Trophoblast cell (in vitro differentiated cells and primary cell): ENCODE measurements around the gene CALHM5.

ENCODE experiments used
- DNase-seq, 2 donors: peaks; one replicate each; pipeline ENCODE4 v3.0.0-alpha.2; 2016
- H2AFZ ChIP-seq: 2 replicates; pipeline ENCODE4 v1.6.1; 2013; ENCODE audit warnings: low read length, moderate library complexity, mild to moderate bottlenecking; ENCODE audit not compliant: insufficient read depth, poor library complexity
- H2AK5ac ChIP-seq: 2 replicates; pipeline ENCODE4 v1.6.1; 2013; ENCODE audit warnings: mild to moderate bottlenecking, low read length
- H2BK120ac ChIP-seq: 2 replicates; pipeline ENCODE4 v1.6.1; 2013; ENCODE audit warnings: low read length, mild to moderate bottlenecking, moderate library complexity; ENCODE audit not compliant: insufficient read depth, poor library complexity
- H2BK12ac ChIP-seq: 2 replicates; pipeline ENCODE4 v1.6.1; 2013; ENCODE audit warnings: mild to moderate bottlenecking, low read length, moderate library complexity
- H2BK5ac ChIP-seq: 2 replicates; pipeline ENCODE4 v1.6.1; 2013; ENCODE audit warnings: low read length, low read depth, moderate library complexity, mild to moderate bottlenecking; ENCODE audit not compliant: poor library complexity
- H3K14ac ChIP-seq: 2 replicates; pipeline ENCODE4 v1.6.1; 2013; ENCODE audit warnings: mild to moderate bottlenecking, low read length
- H3K18ac ChIP-seq: 2 replicates; pipeline ENCODE4 v1.6.1; 2013; ENCODE audit warnings: mild to moderate bottlenecking, low read length
- H3K23ac ChIP-seq: 2 replicates; pipeline ENCODE4 v1.6.1; 2013; ENCODE audit warnings: low read length
- H3K27ac ChIP-seq: 2 replicates; pipeline ENCODE4 v1.5.1; 2013; ENCODE audit warnings: low read depth, mild to moderate bottlenecking, inconsistent platforms, low read length, moderate library complexity
- H3K27me3 ChIP-seq: 2 replicates; pipeline ENCODE4 v1.6.1; 2013; ENCODE audit warnings: inconsistent platforms, mild to moderate bottlenecking, low read length, moderate library complexity; ENCODE audit not compliant: insufficient read depth
- H3K36me3 ChIP-seq, 2 experiments: 1 replicate in 1 of 2; 2 replicates in 1 of 2; pipeline ENCODE4 v1.6.1; 2013; ENCODE audit warnings: low read length in 2 of 2, mild to moderate bottlenecking in 2 of 2, moderate library complexity in 1 of 2; ENCODE audit not compliant: insufficient read depth in 2 of 2, control insufficient read depth in 1 of 2
- H3K4ac ChIP-seq: 2 replicates; pipeline ENCODE4 v1.6.1; 2013; ENCODE audit warnings: low read depth, mild to moderate bottlenecking, low read length, moderate library complexity
- H3K4me1 ChIP-seq, 2 experiments: 1 replicate in 1 of 2; 2 replicates in 1 of 2; pipeline ENCODE4 v1.6.1; 2013; ENCODE audit warnings: low read length in 2 of 2, mild to moderate bottlenecking in 2 of 2, moderate library complexity in 1 of 2; ENCODE audit not compliant: insufficient read depth in 2 of 2, control insufficient read depth in 1 of 2
- H3K4me2 ChIP-seq: 2 replicates; pipeline ENCODE4 v1.6.1; 2013; ENCODE audit warnings: inconsistent platforms, mild to moderate bottlenecking, low read length, moderate library complexity
- H3K4me3 ChIP-seq: 2 replicates; pipeline ENCODE4 v1.5.1; 2013; ENCODE audit warnings: mild to moderate bottlenecking, low read depth, low read length, inconsistent platforms
- H3K79me1 ChIP-seq: one replicate; pipeline ENCODE4 v1.6.1; 2013; ENCODE audit warnings: low read length
- H3K79me2 ChIP-seq: 2 replicates; pipeline ENCODE4 v1.6.1; 2013; ENCODE audit warnings: low read length, mild to moderate bottlenecking; ENCODE audit not compliant: control insufficient read depth, insufficient read depth, poor library complexity
- H3K9ac ChIP-seq: 2 replicates; pipeline ENCODE4 v1.6.1; 2013; ENCODE audit warnings: mild to moderate bottlenecking, low read length
- H3K9me3 ChIP-seq: 2 replicates; pipeline ENCODE4 v1.6.1; 2013; ENCODE audit warnings: low read depth, mild to moderate bottlenecking, control low read depth, inconsistent platforms, low read length; ENCODE audit not compliant: insufficient read depth
- H4K12ac ChIP-seq: 2 replicates; pipeline ENCODE4 v1.6.1; 2013; ENCODE audit warnings: low read depth, mild to moderate bottlenecking, low read length, moderate library complexity
- H4K8ac ChIP-seq: 2 replicates; pipeline ENCODE4 v1.6.1; 2013; ENCODE audit warnings: low read depth, mild to moderate bottlenecking, low read length, moderate library complexity
- H4K91ac ChIP-seq: one replicate; pipeline ENCODE4 v1.6.1; 2013; ENCODE audit warnings: low read depth, mild to moderate bottlenecking, low read length, moderate library complexity
- WGBS: extraction: QIAGEN DNeasy Blood & Tissue Kit; methylation state at CpG from one replicate; pipeline ENCODE4 v1.1.7; 2013; ENCODE audit warnings: missing lambda C conversion rate; ENCODE audit not compliant: insufficient read length, insufficient coverage; ENCODE audit errors: extremely low coverage; 5-methylcytosine and 5-hydroxymethylcytosine counted together

The CALHM5 gene

GRCh38 chr6:116508527-116508926, 2.9 kb upstream of the CALHM5 start:
- Histone ChIP-seq H3K9ac (no peak overlapping the region), H3K79me2 (no peaks in the 10 kb centered on the region), H3K14ac (no peak overlapping the region)

GRCh38 chr6:116512111-116512559, 696 bp downstream of the CALHM5 start:
- Histone ChIP-seq H3K4me1 (peaks cover 0 to 4% of the 10 kb centered on the region in 2 experiments), H4K91ac (no peak overlapping the region), H3K4ac (no peak overlapping the region), H2BK120ac (peak overlapping the region; percentile 2), H3K27me3 (no peaks in the 10 kb centered on the region), H4K12ac (no peak overlapping the region), H3K4me2 (no peak overlapping the region), H3K14ac (no peak overlapping the region), H2AK5ac (no peak overlapping the region), H3K27ac (peak overlapping the region; percentile 12), H2AFZ (peak overlapping the region; percentile 12), H2BK5ac (peak overlapping the region; percentile 42), H3K4me3 (no peak overlapping the region), H3K9ac (no peak overlapping the region), H2BK12ac (peak overlapping the region; percentile 37), H3K18ac (no peak overlapping the region), H3K23ac (no peak overlapping the region), H3K79me1 (peaks cover 3% of the 10 kb centered on the region), H3K9me3 (no peaks in the 10 kb centered on the region), H3K36me3 (no peaks in the 10 kb centered on the region), H4K8ac (peak overlapping the region; percentile 37), H3K79me2 (no peaks in the 10 kb centered on the region)
- no peak for DNase-seq
- WGBS = no CpG with 5 or more reads among the region's 4 CpGs

More at GRCh38 chr6:116508527-116508926, 2.9 kb upstream of the CALHM5 start:
- Histone ChIP-seq H2BK5ac (no peak overlapping the region), H3K4ac (no peak overlapping the region), H3K23ac (no peak overlapping the region), H2BK12ac (no peak overlapping the region), H3K4me1 (peaks cover 0 to 4% of the 10 kb centered on the region in 2 experiments), H3K9me3 (no peaks in the 10 kb centered on the region), H2AFZ (no peak overlapping the region), H3K4me3 (no peak overlapping the region), H4K91ac (no peak overlapping the region), H4K8ac (no peak overlapping the region), H3K36me3 (no peaks in the 10 kb centered on the region), H3K4me2 (no peak overlapping the region), H3K27me3 (no peaks in the 10 kb centered on the region), H4K12ac (no peak overlapping the region), H3K79me1 (peaks cover 3% of the 10 kb centered on the region), H3K27ac (no peak overlapping the region), H3K18ac (no peak overlapping the region), H2BK120ac (no peak overlapping the region), H2AK5ac (no peak overlapping the region)
- DNase-seq = no peak

GRCh38 chr6:116512734-116513133, 1.3 kb downstream of the CALHM5 start:
- Histone ChIP-seq H3K9ac (no peak overlapping the region), H3K18ac (no peak overlapping the region), H3K79me1 (peaks cover 3% of the 10 kb centered on the region), H3K9me3 (no peaks in the 10 kb centered on the region), H3K4me2 (no peak overlapping the region), H3K4ac (no peak overlapping the region), H3K14ac (no peak overlapping the region), H4K8ac (no peak overlapping the region), H3K23ac (no peak overlapping the region), H3K4me1 (peaks cover 0 to 4% of the 10 kb centered on the region in 2 experiments), H4K91ac (no peak overlapping the region), H3K36me3 (no peaks in the 10 kb centered on the region), H2AFZ (no peak overlapping the region), H4K12ac (no peak overlapping the region), H3K27ac (no peak overlapping the region), H2AK5ac (no peak overlapping the region), H3K4me3 (no peak overlapping the region), H2BK12ac (no peak overlapping the region), H3K79me2 (no peaks in the 10 kb centered on the region), H2BK120ac (no peak overlapping the region), H3K27me3 (no peaks in the 10 kb centered on the region), H2BK5ac (no peak overlapping the region)
- DNase-seq = no peak

- no peak overlapping the region for H4K12ac ChIP-seq
- no CpG with 5 or more reads among the region's 2 CpGs for WGBS
- H3K4me1 ChIP-seq = peaks cover 0 to 4% of the 10 kb centered on the region in 2 experiments
Observed at GRCh38 chr6:116513224-116513875, 1.9 kb downstream of the CALHM5 start.

More at GRCh38 chr6:116513224-116513875, 1.9 kb downstream of the CALHM5 start:
- H3K23ac ChIP-seq = no peak overlapping the region
- no peak overlapping the region for H3K18ac ChIP-seq
- H2BK5ac ChIP-seq = no peak overlapping the region
- H3K4me3 ChIP-seq = no peak overlapping the region
- H3K9me3 ChIP-seq = no peaks in the 10 kb centered on the region
- no peak overlapping the region for H3K9ac ChIP-seq
- H3K4ac ChIP-seq = no peak overlapping the region
- peaks cover 3% of the 10 kb centered on the region for H3K79me1 ChIP-seq
- H3K79me2 ChIP-seq = no peaks in the 10 kb centered on the region
- H2BK12ac ChIP-seq = no peak overlapping the region
- H3K36me3 ChIP-seq = no peaks in the 10 kb centered on the region
- no peak overlapping the region for H3K27ac ChIP-seq
- H2AK5ac ChIP-seq = no peak overlapping the region
- peak; percentile 11 to 20 for DNase-seq
- no peak overlapping the region for H3K14ac ChIP-seq
- H2AFZ ChIP-seq = no peak overlapping the region
- no peak overlapping the region for H3K4me2 ChIP-seq
- H4K8ac ChIP-seq = no peak overlapping the region
- no peaks in the 10 kb centered on the region for H3K27me3 ChIP-seq
- no peak overlapping the region for H2BK120ac ChIP-seq
- H4K91ac ChIP-seq = no peak overlapping the region
